ENCODE measurements around the gene ASB1. TPM values are rescaled to one million over a fixed set of nuclear protein-coding genes. Genes with fewer than 3 reads are reported as not detected.

The ASB1 gene
- total and polyA plus RNA-seq, 2 donors: 17.1 to 24.7 TPM

DNA sequence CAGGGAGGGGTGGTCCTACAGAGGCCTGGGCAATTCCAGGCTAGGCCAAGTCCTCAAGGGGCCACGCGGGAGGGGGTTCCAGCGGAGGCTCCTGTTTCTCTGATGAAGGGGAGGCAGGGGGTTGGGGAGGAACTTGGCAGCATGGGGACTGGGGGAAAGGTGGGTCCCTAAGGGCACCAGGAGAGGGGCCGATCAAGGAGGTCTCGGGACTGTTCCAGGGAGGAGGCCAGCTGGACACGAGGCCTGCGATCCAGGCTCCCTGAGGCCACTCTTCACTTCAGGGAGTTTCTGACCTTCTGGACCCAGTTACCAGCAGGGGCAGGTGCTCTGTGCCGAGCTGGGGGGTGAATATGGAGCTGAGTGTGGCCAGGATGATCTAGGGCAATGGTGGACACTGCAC, 71.5 kb downstream of the ASB1 start:
- no peaks in the 10 kb centered on the region for H3K4me1 ChIP-seq (ENCODE audit: insufficient read depth)
- 93% methylated on average over 8 of the region's 8 CpGs for WGBS
- no peak for DNase-seq (ENCODE audit: extremely low spot score)
- H3K27ac ChIP-seq (ENCODE audit: low read depth): no peak overlapping the region
- H3K36me3 ChIP-seq (ENCODE audit: insufficient read depth): no peaks in the 10 kb centered on the region
- H3K4me3 ChIP-seq (ENCODE audit: low read depth, low read length): no peak overlapping the region

DNA sequence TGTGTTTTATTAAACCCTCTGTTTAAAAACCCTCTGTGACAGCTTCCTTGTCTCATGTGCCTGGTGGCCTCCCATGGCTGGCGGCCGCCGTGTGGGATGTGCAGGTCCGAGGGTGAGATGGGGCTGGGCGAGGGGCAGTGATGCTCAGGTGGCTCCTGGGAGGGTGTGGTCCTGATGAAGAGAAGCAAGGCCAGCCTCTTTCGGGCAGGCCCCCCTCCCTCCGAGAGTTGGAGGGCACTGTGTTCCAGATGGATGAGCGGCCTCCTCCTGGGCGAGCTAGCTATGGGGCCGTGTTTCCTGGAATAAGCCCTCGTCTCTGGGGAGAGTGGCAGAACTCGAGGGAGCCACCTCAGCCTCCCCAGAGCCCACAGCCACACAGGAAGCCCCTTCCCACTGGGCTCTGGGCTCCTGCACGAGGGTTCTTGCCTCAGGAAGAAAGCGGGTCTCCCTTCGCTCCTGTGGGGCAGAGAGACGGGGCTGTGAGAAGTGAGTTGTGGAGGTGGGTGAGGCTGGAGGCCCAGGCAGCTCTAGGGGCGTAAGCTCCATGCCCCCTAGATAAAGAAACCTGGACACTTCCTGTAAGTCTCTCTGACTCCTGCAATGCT, 72.1 kb downstream of the ASB1 start:
- H3K27ac ChIP-seq (ENCODE audit: low read depth): no peak overlapping the region
- H3K36me3 ChIP-seq (ENCODE audit: insufficient read depth): no peaks in the 10 kb centered on the region
- 90% methylated on average over 17 of the region's 17 CpGs for WGBS
- H3K4me3 ChIP-seq (ENCODE audit: low read depth, low read length): no peak overlapping the region
- H3K4me1 ChIP-seq (ENCODE audit: insufficient read depth): no peaks in the 10 kb centered on the region
- no peak for DNase-seq (ENCODE audit: extremely low spot score)

DNA sequence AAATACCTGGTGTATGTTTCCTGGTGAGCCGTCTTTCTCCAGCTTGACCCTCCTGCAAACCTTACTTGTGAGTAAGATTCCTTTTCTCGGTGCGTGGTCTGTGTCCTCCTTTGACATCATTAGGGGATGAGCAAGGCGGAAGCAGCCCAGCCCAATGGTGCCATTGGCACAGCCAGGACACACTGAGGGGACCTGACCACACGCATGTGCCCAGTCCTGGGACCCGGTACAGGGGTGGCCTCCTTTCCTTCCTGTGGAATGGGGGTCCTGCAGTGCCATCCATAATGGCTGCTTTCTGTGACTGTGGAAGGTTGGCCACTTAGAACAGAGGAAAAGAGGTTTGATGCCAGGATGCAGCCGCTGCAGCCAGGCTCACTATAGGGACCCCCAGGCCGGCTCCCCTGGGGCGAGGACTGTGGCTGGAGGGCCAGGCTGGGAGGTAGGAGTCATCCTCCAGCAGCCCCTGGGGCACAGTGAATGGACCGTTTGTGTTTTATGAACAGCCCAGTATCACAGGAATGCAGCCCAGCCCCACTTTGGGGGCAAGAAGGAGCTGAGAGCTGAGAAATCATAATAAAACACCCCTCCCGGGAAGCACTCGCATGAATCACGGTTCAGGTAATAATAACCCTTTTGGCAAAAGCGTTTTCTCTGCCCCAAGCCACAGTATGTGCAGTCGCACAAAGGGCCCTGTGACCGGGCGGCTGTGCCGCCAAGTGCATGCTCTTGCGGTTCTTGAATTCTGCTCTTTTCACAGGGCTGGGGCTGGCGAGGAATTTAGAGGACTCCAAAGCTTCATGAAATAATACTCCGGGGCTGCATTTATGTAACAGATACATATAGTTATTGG, 73.2 kb downstream of the ASB1 start:
- WGBS: 85% methylated on average over 21 of the region's 21 CpGs
- no peak for DNase-seq (ENCODE audit: extremely low spot score)
- no peaks in the 10 kb centered on the region for H3K36me3 ChIP-seq (ENCODE audit: insufficient read depth)
- H3K27ac ChIP-seq (ENCODE audit: low read depth): no peak overlapping the region
- no peaks in the 10 kb centered on the region for H3K4me1 ChIP-seq (ENCODE audit: insufficient read depth)
- no peak overlapping the region for H3K4me3 ChIP-seq (ENCODE audit: low read depth, low read length)

DNA sequence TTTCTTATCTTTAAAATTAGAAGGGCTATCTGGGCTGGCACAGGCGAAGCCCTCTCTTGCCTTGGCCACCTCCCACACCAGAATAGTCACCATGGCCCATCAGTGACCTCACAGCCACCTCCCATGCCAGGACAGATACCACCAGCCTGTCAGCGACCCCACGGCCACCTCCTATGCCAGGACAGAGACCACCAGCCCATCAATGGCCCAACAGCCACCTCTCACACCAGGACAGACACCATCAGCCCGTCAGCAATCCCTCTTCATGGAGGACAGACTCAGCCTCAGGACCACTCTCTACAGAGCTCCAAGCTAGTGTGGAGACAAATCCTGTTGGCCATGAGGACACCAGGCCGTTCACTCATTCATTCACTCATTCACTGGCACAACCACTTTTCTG, 74.6 kb downstream of the ASB1 start:
- no peak for DNase-seq (ENCODE audit: extremely low spot score)

More for the DNA sequence above, 74.6 kb downstream of the ASB1 start:
- Histone ChIP-seq H3K27ac (ENCODE audit: low read depth) (no peak overlapping the region), H3K4me3 (ENCODE audit: low read depth, low read length) (no peak overlapping the region), H3K36me3 (ENCODE audit: insufficient read depth) (no peaks in the 10 kb centered on the region), H3K4me1 (ENCODE audit: insufficient read depth) (no peaks in the 10 kb centered on the region)
- 93% methylated on average over 5 of the region's 5 CpGs for WGBS

Small RNA genes within 50 kb of the gene (small RNA-seq; reads per million reads assigned to genes)
- gene RNU6-234P: not detected

Other genes starting within 250 kb of the ASB1 start
- 32.0 TPM for gene ILKAP, start 223.2 kb upstream of the ASB1 start, total RNA-seq
- 41.6 TPM for gene ILKAP, start 223.2 kb upstream of the ASB1 start, polyA plus RNA-seq
- gene HES6, start 186.9 kb upstream of the ASB1 start, total RNA-seq: 3.0 TPM
- gene HES6, start 186.9 kb upstream of the ASB1 start, polyA plus RNA-seq: 6.5 TPM
- gene PER2, start 138.3 kb upstream of the ASB1 start, total RNA-seq: 7.5 TPM
- gene PER2, start 138.3 kb upstream of the ASB1 start, polyA plus RNA-seq: 8.8 TPM
- 9.6 TPM for gene TRAF3IP1, start 106.4 kb upstream of the ASB1 start, total RNA-seq
- gene TRAF3IP1, start 106.4 kb upstream of the ASB1 start, polyA plus RNA-seq: 13.6 TPM

Measured in urinary bladder (tissue), 4 donors.